ENCODE data around the gene TRAK2. TPM values are rescaled to one million over a fixed set of nuclear protein-coding genes. Genes with fewer than 3 reads are reported as not detected.
"Not testable (repeated sequence)": the region's sequence is repeated elsewhere in the genome, so short reads cannot be mapped to it uniquely, and the experiment has no call there.

TRAK2 gene
- total RNA-seq, 2 donors from 2014 or later = 89.7 to 130 TPM

GRCh38 chr2:201369775-201370174 lies 81.5 kb downstream of the TRAK2 start:
- no peak for TF ChIP-seq CTCF (IDR thresholded peaks at IDR 0.05)
- Histone ChIP-seq H3K4me3 (no peak overlapping the region), H3K4me1 (no peaks in the 10 kb centered on the region), H3K9me3 (no peaks in the 10 kb centered on the region), H3K27me3 (no peaks in the 10 kb centered on the region), H3K36me3 (peaks cover 1% of the 10 kb centered on the region), H3K27ac (no peak overlapping the region)
- DNase-seq (ENCODE audit: low spot score) = no peak

GRCh38 chr2:201369318-201369717 lies 81.9 kb downstream of the TRAK2 start:
- H3K4me3 ChIP-seq; H3K27ac ChIP-seq; H3K36me3 ChIP-seq; H3K27me3 ChIP-seq; DNase-seq (ENCODE audit: low spot score); H3K4me1 ChIP-seq; H3K9me3 ChIP-seq: not testable (repeated sequence)

GRCh38 chr2:201366146-201366545 lies 85.1 kb downstream of the TRAK2 start:
- no peaks in the 10 kb centered on the region for H3K27me3 ChIP-seq
- TF ChIP-seq CTCF (IDR thresholded peaks at IDR 0.05) = no peak
- H3K4me1 ChIP-seq = no peaks in the 10 kb centered on the region
- H3K36me3 ChIP-seq = peaks cover 14% of the 10 kb centered on the region
- no peaks in the 10 kb centered on the region for H3K9me3 ChIP-seq
- H3K4me3 ChIP-seq = no peak overlapping the region
- DNase-seq (ENCODE audit: low spot score) = no peak
- no peak overlapping the region for H3K27ac ChIP-seq

GRCh38 chr2:201363857-201364560 lies 87.2 kb downstream of the TRAK2 start:
- no peak overlapping the region for H3K4me3 ChIP-seq
- no peaks in the 10 kb centered on the region for H3K4me1 ChIP-seq
- H3K27ac ChIP-seq = no peak overlapping the region
- TF ChIP-seq CTCF (IDR thresholded peaks at IDR 0.05) = peak; percentile 64 to 84
- peaks cover 28% of the 10 kb centered on the region for H3K36me3 ChIP-seq
- H3K9me3 ChIP-seq = no peaks in the 10 kb centered on the region
- no peaks in the 10 kb centered on the region for H3K27me3 ChIP-seq
- no peak for DNase-seq (ENCODE audit: low spot score)

- no peak overlapping the region for H3K27ac ChIP-seq
- no peaks in the 10 kb centered on the region for H3K9me3 ChIP-seq
- no peak for TF ChIP-seq CTCF (IDR thresholded peaks at IDR 0.05)
- no peak overlapping the region for H3K4me3 ChIP-seq
- peaks cover 0 to 4% of the 10 kb centered on the region in 2 donors for H3K4me1 ChIP-seq
- peaks cover 33% of the 10 kb centered on the region for H3K36me3 ChIP-seq
- DNase-seq (ENCODE audit: low spot score) = no peak
- H3K27me3 ChIP-seq = no peaks in the 10 kb centered on the region
Measured at GRCh38 chr2:201362396-201362795, 88.9 kb downstream of the TRAK2 start.

GRCh38 chr2:201361078-201361733 lies 90.1 kb downstream of the TRAK2 start:
- no peak overlapping the region for H3K4me3 ChIP-seq
- TF ChIP-seq CTCF (IDR thresholded peaks at IDR 0.05) = no peak
- no peak overlapping the region for H3K27ac ChIP-seq
- no peaks in the 10 kb centered on the region for H3K9me3 ChIP-seq
- H3K27me3 ChIP-seq = no peaks in the 10 kb centered on the region
- peaks cover 0 to 16% of the 10 kb centered on the region in 2 donors for H3K4me1 ChIP-seq
- no peak for DNase-seq (ENCODE audit: low spot score)
- peaks cover 33% of the 10 kb centered on the region for H3K36me3 ChIP-seq
